Measurements from ENCODE around the gene TTC39B.
"Not testable (repeated sequence)": the region's sequence is repeated elsewhere in the genome, so short reads cannot be mapped to it uniquely, and the experiment has no call there.

TTC39B gene

DNA sequence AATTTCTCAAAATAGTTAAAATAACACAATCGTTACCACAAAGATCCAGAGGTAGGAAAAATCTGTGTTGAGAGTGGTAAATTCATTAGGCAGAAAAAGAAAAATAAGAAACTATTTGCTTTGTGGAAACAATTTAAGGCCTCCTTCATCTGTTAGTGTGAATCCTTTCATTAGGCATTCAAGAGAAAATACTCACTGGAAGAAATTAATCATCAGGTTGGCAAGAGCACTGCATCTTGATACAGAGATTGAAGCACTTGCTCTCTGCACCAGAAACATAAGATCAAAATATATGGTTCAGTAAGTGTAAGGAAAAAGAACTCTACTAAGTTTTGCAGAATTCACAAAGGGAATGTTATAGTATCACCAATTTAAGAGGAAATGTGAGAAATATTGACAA lies 44.4 kb downstream of the TTC39B start:
- DNase-seq: no peak

DNA sequence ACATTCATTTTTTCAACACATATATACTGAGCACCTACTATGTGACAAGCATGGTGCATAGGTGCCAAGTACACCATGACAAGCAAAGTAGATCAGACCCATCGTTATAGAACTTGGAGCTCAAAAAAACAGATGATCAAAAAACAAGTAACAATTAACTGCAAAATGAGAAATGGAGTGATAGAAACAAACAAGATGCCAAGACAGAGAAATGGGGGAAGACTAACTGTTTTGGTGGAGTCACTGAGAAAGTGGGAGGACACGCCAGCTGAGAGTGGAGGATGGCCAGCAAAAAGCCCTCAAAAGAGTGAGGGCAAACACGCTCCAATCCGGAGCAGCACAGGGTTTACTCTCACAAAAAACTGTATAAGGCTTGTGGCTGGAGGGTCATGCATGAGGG lies 50.6 kb downstream of the TTC39B start:
- DNase-seq: no peak

DNA sequence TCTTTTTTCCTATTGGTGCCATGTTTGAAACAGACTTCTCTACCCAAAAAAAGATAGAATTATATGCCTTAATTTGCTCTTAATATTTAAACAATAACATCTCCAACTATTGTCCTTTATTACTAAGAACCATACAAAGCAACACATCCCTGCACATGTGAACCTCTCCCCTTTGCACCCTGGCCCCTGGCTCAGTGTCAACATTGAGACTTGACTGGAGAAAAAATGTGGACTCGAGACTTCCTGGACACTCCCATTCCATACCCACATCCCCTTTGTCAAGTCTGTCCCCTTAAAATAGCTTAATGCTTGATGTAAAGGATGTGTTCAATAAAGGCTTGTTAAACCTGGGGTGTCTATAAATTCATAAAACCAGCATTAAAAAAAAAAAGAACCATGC lies 53.2 kb downstream of the TTC39B start:
- DNase-seq: no peak

DNA sequence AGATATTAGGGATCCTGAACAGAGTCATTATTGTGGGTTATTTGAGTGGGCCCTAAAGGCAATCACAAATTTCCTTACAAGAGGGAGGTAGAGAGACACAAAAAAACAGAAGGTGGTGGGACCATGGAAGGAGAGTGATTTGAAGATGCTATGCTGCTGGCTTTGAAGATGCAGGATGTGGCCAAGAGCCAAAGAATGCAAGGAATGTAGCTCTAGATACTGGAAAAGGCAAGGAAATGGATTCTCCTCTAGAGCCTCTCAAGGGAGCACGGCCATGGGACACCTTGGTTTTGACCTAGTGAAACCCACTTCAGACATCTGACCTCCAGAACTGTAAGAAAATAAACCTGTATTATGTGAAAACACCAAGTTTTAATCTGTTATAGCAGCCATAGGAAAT lies 53.8 kb downstream of the TTC39B start:
- no peak for DNase-seq

DNA sequence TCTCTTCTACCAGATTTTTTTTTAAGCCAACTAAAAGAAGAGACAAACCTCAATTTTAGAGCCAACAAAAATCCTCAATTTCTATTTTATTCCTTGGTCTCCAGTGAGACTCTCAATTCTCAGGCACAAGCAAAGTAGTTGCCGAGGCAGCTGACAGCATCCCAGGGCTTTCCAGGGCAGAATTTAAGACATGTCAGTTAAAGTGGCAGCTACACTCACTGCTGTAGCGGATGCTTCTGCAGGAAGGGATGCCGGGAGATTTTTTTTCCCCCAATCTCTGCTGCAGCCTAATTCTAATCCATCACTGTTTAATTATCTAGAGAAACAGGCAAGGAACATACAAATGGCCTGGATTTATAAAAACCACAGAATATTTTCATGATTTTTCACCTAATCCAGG lies 57.0 kb downstream of the TTC39B start:
- no peak for DNase-seq

- no peak for DNase-seq
Observed at GRCh38 chr9:15249042-15249818, 57.8 kb downstream of the TTC39B start.

DNA sequence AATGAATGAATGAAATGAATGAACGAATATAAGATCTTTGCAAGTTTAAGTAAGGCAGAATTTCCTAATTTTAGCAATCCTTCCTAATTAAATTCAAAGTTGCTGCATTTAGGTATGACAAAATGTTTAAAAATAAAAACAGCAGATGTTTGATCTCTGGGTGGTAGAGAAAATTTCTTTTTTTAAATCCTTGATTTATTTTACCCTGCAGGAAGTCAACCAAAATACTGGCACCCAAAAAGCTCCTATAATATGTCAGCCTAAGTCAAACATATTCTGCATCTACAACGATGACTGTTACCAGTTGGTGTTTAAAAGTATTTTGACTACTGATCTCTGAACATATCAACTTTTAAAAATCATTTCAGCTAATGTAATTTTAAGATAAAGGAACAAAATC lies 58.4 kb downstream of the TTC39B start:
- no peak for DNase-seq

GRCh38 chr9:15248081-15248480 lies 58.9 kb downstream of the TTC39B start:
- no peak for DNase-seq

DNA sequence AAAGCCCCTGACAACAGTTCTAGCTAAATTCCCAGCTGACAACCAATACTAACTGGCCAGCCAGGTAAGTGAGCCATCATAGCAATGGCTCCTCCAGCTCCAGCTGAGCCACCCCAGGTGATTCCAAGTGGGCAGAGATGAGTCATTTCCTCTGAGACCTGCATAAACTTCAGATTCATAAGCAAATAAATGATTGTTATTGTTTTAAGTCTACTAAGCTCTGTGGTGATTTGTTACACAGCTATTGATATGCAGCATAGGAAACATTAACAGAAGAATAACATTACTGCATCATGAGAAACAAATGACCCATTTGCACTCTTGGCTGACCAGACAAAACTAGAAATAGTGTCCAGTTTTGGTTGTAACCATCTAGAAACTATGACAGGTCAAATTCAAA lies 60.3 kb downstream of the TTC39B start:
- peak; percentile 13 for DNase-seq

GRCh38 chr9:15246243-15246642 lies 60.8 kb downstream of the TTC39B start:
- no peak for DNase-seq

GRCh38 chr9:15244001-15244441 lies 63.0 kb downstream of the TTC39B start:
- DNase-seq: no peak

- DNase-seq: no peak
Observed at GRCh38 chr9:15243081-15243480, 63.9 kb downstream of the TTC39B start.

DNA sequence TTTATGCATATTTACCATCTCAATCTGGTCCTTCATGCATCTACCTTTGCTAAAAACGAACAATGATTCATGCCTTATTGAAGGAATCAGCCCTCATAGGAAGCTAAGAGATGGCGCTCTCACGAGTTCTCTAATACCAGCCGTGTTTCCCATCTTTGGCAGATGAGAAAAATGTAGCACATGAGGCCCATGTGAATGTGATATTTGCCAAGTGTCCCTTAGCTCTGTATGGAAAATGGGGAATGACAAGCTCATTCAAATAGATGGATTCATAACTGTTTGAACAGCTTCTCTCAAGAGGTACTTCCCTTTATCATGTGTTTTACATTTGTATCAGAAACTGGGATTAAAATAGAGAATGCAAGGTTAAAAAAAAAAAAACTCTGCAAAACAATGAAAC lies 66.1 kb downstream of the TTC39B start:
- peak; percentile 56 for DNase-seq

DNA sequence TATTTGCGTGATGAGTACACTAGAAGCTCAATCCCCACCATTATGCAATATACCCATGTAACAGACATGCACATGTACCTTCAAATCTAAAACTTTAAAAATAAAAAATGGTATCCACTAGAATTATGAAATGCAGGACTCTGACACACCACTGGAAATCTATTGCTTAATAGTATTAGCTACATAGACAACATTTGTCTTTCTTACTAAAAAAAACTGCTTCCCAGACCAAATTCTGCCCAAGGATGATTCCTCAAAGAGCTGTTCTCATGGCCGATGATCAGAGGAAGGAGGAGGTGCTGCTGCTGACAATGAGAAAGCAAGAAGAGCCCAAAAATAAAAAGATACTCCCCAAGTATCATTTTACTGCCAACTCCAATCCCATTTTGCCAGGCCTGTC lies 67.2 kb downstream of the TTC39B start:
- DNase-seq: no peak

DNA sequence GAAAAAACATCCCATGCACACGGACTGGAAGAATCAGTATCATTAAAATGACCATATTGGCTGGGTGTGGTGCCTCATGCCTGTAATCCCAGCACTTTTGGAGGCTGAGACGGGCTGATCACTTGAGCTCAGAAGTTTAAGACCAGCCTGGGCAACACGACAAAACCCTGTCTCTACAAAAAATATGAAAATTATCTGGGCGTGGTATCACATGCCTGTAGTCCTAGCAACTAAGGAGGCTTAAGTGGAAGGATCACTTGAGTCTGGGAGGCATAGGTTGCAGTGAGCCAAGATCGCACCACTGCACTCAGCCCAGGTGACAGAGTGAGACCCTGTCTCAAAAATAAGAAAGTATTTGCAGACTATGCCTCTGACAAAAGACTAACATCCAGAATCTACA lies 68.4 kb downstream of the TTC39B start:
- DNase-seq: no peak

DNA sequence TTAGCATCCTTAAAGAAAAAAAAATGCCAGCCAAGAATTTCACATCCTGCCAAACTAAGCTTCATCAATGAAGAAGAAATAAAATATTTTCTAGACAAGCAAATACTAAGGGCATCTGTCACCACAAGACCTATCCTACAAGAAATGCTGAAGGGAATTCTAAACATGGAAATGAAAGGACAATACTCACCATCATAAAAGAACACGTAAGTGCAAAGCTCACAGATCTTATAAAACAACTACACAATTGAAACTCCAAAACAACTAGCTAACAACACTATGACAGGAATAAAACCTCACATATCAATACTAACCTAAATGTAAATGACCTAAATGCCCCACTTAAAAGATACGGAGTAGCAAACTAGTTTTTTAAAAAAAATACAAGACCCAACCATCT lies 71.4 kb downstream of the TTC39B start:
- no peak for DNase-seq

DNA sequence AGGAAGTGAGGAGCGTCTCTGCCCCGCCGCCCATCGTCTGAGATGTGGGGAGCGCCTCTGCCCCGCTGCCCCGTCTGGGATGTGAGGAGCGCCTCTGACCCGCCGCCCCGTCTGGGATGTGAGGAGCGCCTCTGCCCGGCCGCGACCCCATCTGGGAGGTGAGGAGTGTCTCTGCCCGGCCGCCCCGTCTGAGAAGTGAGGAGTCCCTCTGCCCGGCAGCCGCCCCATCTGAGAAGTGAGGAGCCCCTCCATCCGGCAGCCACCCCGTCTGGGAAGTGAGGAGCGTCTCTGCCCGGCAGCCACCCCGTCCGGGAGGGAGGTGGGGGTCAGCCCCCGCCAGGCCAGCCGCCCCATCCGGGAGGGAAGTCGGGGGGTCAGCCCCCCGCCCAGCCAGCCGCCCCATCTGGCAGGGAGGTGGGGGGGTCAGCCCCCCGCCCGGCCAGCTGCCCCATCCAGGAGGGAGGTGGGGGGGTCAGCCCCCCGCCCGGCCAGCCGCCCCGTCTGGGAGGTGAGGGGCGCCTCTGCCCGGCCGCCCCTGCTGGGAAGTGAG lies 73.0 kb downstream of the TTC39B start:
- not testable (repeated sequence) for DNase-seq

DNA sequence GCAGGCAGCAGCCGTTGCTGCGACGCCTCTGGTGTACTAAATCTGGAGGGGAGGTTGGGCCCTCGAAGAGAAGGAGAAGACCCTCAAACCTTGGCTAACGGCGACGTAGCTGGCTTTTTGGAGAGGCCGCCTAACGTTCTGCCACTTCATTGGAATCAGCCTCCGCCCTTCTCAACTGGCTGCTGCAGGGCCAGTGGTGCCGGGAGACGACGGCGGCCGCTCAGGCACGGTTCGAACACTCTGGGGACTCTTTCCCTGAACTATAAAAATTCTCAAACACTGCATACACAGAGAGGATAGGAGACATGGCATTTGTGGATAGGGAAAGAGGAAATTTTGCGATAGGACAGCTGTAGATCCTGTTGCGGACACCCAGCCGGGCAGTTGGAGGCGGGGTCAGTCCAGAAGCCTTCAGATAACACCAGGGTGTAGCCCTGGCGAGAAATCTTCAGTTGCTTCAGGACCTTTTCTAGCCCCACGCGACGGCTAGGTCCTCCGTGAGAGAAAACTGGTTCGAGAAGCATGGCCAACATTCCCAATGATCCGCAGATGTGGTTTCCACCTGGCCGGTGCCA lies 74.2 kb downstream of the TTC39B start:
- not testable (repeated sequence) for DNase-seq

DNA sequence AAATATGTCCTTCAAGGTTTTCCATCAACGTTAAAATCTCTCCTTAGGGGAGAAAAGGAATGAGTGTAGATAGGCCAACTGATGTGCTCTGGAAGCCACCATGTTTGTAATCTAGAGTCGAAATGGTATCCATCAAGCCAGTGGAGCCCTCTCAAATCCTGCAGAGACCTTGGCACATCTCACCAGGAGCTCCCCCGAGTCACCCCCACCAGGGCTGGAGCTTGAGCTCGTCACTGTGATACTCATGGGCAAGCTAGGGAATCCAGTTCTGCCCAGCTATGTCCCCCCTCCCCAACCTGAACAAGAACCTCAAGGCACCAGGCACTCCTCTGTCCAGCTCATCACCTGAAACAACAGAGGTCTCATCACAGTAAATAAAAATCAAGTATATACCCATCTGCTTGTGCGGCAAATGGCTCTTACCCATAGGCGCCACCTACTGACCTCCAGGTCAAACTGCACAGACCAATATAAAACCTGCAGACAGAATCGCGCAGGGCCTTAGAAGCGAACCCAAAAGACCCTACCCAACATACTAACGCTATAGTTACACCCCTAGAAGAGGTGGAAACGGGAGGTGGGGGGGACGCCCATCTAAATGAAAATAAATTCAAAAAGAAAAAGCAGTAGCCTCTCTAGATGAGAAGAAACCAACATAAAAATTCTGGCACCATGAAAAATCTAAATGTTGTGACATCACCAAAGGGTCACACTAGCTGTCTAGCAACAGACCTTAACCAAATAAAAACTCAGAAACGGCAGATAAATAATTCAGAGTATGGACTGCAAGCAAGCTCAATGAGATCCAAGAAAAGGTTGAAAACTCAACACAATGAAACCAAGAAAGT lies 75.0 kb downstream of the TTC39B start:
- no peak for DNase-seq

GRCh38 chr9:15229409-15229808 lies 77.6 kb downstream of the TTC39B start:
- no peak for DNase-seq

- DNase-seq: no peak
Observed at GRCh38 chr9:15227491-15227890, 79.5 kb downstream of the TTC39B start.

DNA sequence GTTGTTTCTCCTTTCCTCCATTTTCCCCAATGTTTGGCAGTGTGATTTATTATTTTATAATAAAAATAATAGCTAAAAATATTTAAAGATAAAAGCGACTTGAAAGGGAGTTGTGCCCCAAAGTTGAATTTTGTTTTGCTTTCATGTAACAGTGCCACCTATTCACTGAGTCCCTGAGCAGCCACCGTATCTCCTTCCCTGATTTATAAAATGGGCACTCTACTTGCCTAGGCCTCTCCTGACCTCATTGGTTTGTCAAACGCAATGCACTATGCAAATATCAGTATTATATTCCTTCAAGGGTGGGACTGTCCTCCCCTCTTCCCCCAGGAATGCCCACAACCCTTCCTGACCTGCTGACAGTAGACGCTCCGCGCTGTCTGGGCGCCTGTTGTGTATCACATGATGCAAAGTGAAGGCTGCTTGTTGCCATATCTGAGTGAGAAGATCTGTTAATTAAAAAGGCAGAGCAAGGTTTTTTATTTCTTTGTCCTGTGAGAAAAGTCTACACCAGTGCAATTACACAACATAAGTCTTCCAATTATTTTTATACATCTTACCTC lies 81.4 kb downstream of the TTC39B start:
- no peak for DNase-seq

DNA sequence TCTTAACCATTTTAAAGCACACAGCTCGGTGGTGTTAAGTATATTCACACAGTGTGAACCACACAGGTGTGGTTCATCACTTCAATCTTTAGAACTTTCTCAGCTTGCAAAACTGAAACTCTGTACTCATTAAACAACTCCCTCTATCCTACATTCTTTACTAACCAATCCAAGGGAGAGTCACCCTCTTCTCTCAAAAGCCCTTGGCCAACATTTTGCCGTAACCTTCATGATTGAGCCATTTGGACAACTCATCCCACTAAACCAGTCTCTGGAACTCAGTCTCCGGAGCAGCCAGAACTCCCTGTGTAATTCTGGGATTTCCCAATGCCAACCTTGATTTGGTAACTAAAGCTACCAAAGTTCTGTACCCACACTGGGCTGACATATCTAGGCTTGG lies 84.7 kb downstream of the TTC39B start:
- no peak for DNase-seq
